ENCODE data around the gene NANOG.
"Not testable (repeated sequence)": the region's sequence is repeated elsewhere in the genome, so short reads cannot be mapped to it uniquely, and the experiment has no call there.

NANOG gene

DNA sequence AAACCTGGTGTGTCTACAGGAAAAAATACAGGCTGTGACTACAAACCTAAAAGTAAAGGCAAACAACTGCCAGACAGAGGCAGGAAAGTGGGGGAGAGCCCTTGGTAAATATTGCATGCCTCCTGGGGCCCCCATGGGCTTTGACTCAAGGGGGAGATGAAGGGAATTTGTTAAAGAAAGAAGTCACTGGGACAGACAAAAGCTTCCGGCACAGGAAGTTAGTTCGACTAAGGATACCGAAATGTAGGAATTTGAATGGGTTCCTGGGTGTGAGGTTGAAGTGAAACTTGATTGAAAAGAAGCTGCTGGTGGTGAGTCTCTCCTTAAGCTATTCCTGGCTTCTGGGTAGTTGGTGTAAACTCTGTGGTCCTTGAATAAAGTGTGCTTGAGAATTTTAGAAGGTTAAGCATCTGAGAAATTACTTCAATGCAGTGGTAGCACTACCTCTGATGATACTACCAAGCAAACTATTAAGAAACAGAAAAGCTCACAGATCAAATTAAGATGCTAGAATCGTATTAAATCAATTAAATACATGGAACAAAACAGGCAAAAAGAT is 9.6 kb downstream of the NANOG start:
- H3K4me1 ChIP-seq (ENCODE audit: control extremely low read depth in 1 of 4, control insufficient read depth in 4 of 4, insufficient read depth in 4 of 4, low read length in 3 of 4); H3K36me3 ChIP-seq (ENCODE audit: control insufficient read depth in 4 of 4, insufficient read depth in 4 of 4, low read length in 3 of 4); H3K4me3 ChIP-seq (ENCODE audit: control insufficient read depth in 1 of 7, extremely low read depth in 1 of 7, insufficient read depth in 4 of 7, low read depth in 2 of 7, low read length in 6 of 7); DNase-seq; H3K27me3 ChIP-seq (replicated peaks in 2 of 5; ENCODE audit: control insufficient read depth in 4 of 5, insufficient read depth in 5 of 5, low read length in 4 of 5); POLR2A ChIA-PET; H3K9me3 ChIP-seq (ENCODE audit: control extremely low read depth in 1 of 5, control insufficient read depth in 4 of 5, insufficient read depth in 2 of 5, low read depth in 1 of 5, low read length in 4 of 5); H3K27ac ChIP-seq (ENCODE audit: insufficient read depth in 1 of 2, low read depth in 1 of 2, low read length in 2 of 2, poor library complexity in 1 of 2, severe bottlenecking in 2 of 2): not testable (repeated sequence)
- CTCF ChIA-PET: interaction anchor here (0.6 kb wide), 1 partner anchor 132 kb away, joined by 3 read pairs; no protein-coding TSS in a partner anchor
- no CpG with 5 or more reads among the region's 4 CpGs for WGBS (ENCODE audit: insufficient coverage)

DNA sequence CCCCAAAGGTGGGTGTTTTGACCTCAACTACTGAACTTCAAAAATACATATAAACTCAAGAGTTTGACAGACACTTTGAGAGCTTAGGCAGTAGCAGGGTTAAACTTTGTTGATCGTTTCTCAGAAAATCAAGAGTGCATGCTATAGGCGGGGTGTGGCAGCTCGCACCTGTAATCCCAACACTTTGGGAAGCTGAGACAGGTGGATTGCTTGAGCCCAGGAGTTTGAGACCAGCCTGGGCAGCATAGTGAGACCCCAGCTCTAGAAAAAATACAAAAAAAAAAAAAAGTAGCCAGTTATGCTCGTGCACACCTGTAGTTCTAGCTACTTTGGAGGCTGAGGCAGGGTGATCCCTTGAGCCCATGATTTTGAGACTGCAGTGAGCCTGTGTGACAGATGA is 12.3 kb downstream of the NANOG start:
- H3K4me1 ChIP-seq (ENCODE audit: control extremely low read depth in 1 of 4, control insufficient read depth in 4 of 4, insufficient read depth in 4 of 4, low read length in 3 of 4): peaks cover 0 to 2% (median 2%) of the 10 kb centered on the region in 4 experiments
- H3K36me3 ChIP-seq (ENCODE audit: control insufficient read depth in 4 of 4, insufficient read depth in 4 of 4, low read length in 3 of 4): no peaks in the 10 kb centered on the region
- H3K27ac ChIP-seq (ENCODE audit: insufficient read depth in 1 of 2, low read depth in 1 of 2, low read length in 2 of 2, poor library complexity in 1 of 2, severe bottlenecking in 2 of 2): no peak overlapping the region
- WGBS (ENCODE audit: insufficient coverage): 100% methylated on average over 3 of the region's 4 CpGs
- H3K27me3 ChIP-seq (replicated peaks in 2 of 5; ENCODE audit: control insufficient read depth in 4 of 5, insufficient read depth in 5 of 5, low read length in 4 of 5): no peaks in the 10 kb centered on the region
- no peaks in the 10 kb centered on the region for H3K9me3 ChIP-seq (ENCODE audit: control extremely low read depth in 1 of 5, control insufficient read depth in 4 of 5, insufficient read depth in 2 of 5, low read depth in 1 of 5, low read length in 4 of 5)
- no peak overlapping the region for H3K4me3 ChIP-seq (ENCODE audit: control insufficient read depth in 1 of 7, extremely low read depth in 1 of 7, insufficient read depth in 4 of 7, low read depth in 2 of 7, low read length in 6 of 7)
- POLR2A ChIA-PET: no interaction called here
- no peak for DNase-seq
- CTCF ChIA-PET: interaction anchor here (0.8 to 1.6 kb wide), 4 partner anchors 28 to 156 kb away, joined by 3 to 4 read pairs (median 3); no protein-coding TSS in a partner anchor

DNA sequence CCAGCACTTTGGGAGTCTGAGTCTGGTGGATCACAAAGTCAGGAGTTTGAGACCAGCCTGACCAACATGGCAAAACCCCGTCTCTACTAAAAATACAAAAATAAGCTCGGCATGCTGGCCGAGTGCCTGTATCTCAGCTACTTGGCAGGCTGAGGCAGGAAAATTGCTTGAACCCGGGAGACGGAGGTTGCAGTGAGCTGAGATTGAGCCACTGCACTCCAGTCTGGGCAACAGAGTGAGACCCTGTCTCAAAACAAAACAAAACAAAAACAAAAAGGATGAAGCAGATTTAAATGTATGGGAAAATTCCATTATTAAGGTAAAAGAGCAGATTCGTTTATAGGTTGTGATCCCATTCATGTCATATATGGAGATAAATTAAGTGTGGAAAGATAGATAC is 17.1 kb downstream of the NANOG start:
- H3K4me1 ChIP-seq (ENCODE audit: control extremely low read depth in 1 of 4, control insufficient read depth in 4 of 4, insufficient read depth in 4 of 4, low read length in 3 of 4); H3K27ac ChIP-seq (ENCODE audit: insufficient read depth in 1 of 2, low read depth in 1 of 2, low read length in 2 of 2, poor library complexity in 1 of 2, severe bottlenecking in 2 of 2); H3K4me3 ChIP-seq (ENCODE audit: control insufficient read depth in 1 of 7, extremely low read depth in 1 of 7, insufficient read depth in 4 of 7, low read depth in 2 of 7, low read length in 6 of 7); H3K27me3 ChIP-seq (replicated peaks in 2 of 5; ENCODE audit: control insufficient read depth in 4 of 5, insufficient read depth in 5 of 5, low read length in 4 of 5); POLR2A ChIA-PET; DNase-seq; H3K36me3 ChIP-seq (ENCODE audit: control insufficient read depth in 4 of 4, insufficient read depth in 4 of 4, low read length in 3 of 4); H3K9me3 ChIP-seq (ENCODE audit: control extremely low read depth in 1 of 5, control insufficient read depth in 4 of 5, insufficient read depth in 2 of 5, low read depth in 1 of 5, low read length in 4 of 5): not testable (repeated sequence)
- WGBS (ENCODE audit: insufficient coverage): no CpG with 5 or more reads among the region's 6 CpGs
- CTCF ChIA-PET: interaction anchor here (0.6 to 3.1 kb wide), 25 partner anchors 9 to 187 kb away, joined by 3 to 21 read pairs (median 4); partner anchors contain the start of gene NANOGNB

DNA sequence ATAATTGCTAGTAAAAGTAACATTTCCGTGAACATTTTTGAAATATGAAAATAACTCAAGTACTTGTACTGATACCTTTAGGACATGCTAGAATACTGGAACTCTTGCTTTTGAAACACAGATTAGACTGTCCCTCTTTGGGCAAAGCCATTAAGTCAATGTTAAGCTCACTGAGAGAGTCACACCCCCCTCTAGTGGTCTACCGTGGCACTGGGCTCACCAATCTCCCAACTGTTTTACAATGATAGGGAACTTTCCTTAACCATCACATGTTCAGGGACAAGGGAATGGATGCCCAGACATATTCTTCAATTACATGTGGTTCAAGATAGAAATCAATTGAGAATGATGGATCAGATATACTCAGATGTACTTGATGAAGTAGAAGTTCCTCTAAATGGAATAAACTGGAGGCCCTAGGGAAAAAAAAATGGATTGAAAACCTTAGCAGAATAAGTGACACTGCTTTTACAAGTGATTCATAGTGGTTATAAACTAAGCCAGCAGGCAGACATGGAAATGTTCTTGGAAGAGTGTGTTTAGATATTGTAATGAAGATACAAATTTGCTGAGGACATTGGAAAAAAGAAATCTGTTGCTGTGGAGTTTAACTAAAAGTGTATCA is 17.8 kb downstream of the NANOG start:
- peak; percentile 74 to 81 (median 75) for DNase-seq
- Histone ChIP-seq H3K4me1 (ENCODE audit: control extremely low read depth in 1 of 4, control insufficient read depth in 4 of 4, insufficient read depth in 4 of 4, low read length in 3 of 4) (peaks cover 4 to 12% (median 6%) of the 10 kb centered on the region in 4 experiments), H3K27ac (ENCODE audit: insufficient read depth in 1 of 2, low read depth in 1 of 2, low read length in 2 of 2, poor library complexity in 1 of 2, severe bottlenecking in 2 of 2) (no peak overlapping the region), H3K9me3 (ENCODE audit: control extremely low read depth in 1 of 5, control insufficient read depth in 4 of 5, insufficient read depth in 2 of 5, low read depth in 1 of 5, low read length in 4 of 5) (no peaks in the 10 kb centered on the region), H3K27me3 (replicated peaks in 2 of 5; ENCODE audit: control insufficient read depth in 4 of 5, insufficient read depth in 5 of 5, low read length in 4 of 5) (no peaks in the 10 kb centered on the region), H3K4me3 (ENCODE audit: control insufficient read depth in 1 of 7, extremely low read depth in 1 of 7, insufficient read depth in 4 of 7, low read depth in 2 of 7, low read length in 6 of 7) (no peak overlapping the region), H3K36me3 (ENCODE audit: control insufficient read depth in 4 of 4, insufficient read depth in 4 of 4, low read length in 3 of 4) (no peaks in the 10 kb centered on the region)
- CTCF ChIA-PET: interaction anchor here (0.6 to 3.1 kb wide), 20 partner anchors 11 to 164 kb away, joined by 3 to 21 read pairs (median 4); no protein-coding TSS in a partner anchor
- POLR2A ChIA-PET: no interaction called here
- 10% methylated on average over 2 of the region's 2 CpGs for WGBS (ENCODE audit: insufficient coverage)

DNA sequence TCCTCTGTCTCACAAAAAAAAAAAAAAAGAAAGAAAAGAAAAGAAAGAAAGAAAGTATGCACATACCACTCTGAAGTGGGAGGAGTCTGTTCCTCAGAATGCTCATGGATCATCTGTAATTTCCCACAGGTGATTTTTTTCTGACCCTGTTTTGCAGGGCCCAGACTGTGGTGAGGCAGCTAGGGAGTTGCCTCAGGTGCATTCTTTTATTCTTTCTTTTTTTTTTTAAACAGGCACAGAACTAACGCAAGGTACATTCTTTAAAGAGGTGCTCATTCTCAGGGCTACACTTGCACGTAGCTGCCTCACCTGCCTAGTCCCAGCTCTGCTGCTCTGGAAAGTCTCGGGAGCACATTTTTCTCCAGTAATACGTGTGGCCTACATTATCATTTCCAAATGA is 36.6 kb downstream of the NANOG start:
- H3K27ac ChIP-seq (ENCODE audit: insufficient read depth in 1 of 2, low read depth in 1 of 2, low read length in 2 of 2, poor library complexity in 1 of 2, severe bottlenecking in 2 of 2); H3K4me1 ChIP-seq (ENCODE audit: control extremely low read depth in 1 of 4, control insufficient read depth in 4 of 4, insufficient read depth in 4 of 4, low read length in 3 of 4); DNase-seq; CTCF ChIA-PET; H3K9me3 ChIP-seq (ENCODE audit: control extremely low read depth in 1 of 5, control insufficient read depth in 4 of 5, insufficient read depth in 2 of 5, low read depth in 1 of 5, low read length in 4 of 5); H3K4me3 ChIP-seq (ENCODE audit: control insufficient read depth in 1 of 7, extremely low read depth in 1 of 7, insufficient read depth in 4 of 7, low read depth in 2 of 7, low read length in 6 of 7); H3K27me3 ChIP-seq (replicated peaks in 2 of 5; ENCODE audit: control insufficient read depth in 4 of 5, insufficient read depth in 5 of 5, low read length in 4 of 5); H3K36me3 ChIP-seq (ENCODE audit: control insufficient read depth in 4 of 4, insufficient read depth in 4 of 4, low read length in 3 of 4): not testable (repeated sequence)
- no CpG with 5 or more reads among the region's 4 CpGs for WGBS (ENCODE audit: insufficient coverage)
- POLR2A ChIA-PET: interaction anchor here (0.6 kb wide), 1 partner anchor 655 kb away, joined by 3 read pairs; no protein-coding TSS in a partner anchor

DNA sequence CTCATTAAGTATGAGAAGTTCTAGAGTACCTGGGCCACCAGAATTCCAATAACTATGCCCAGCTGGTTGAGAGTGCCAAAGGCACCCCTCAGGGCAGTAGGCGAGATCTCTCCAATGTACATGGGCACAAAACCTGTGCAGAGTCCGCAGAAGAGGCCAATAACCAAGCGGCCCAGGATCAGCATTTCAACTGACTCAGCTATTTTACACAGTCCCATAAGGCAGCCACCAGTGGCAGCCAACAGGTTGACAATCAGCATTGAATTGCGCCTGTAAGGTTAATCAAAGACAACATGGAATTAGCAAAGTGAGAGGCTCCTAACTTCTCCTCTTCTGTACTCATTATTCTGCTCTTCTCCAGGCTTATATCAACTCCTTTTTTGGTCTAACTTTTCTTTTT is 40.5 kb downstream of the NANOG start:
- H3K4me1 ChIP-seq (ENCODE audit: control extremely low read depth in 1 of 4, control insufficient read depth in 4 of 4, insufficient read depth in 4 of 4, low read length in 3 of 4); DNase-seq; H3K27me3 ChIP-seq (replicated peaks in 2 of 5; ENCODE audit: control insufficient read depth in 4 of 5, insufficient read depth in 5 of 5, low read length in 4 of 5); H3K36me3 ChIP-seq (ENCODE audit: control insufficient read depth in 4 of 4, insufficient read depth in 4 of 4, low read length in 3 of 4); H3K9me3 ChIP-seq (ENCODE audit: control extremely low read depth in 1 of 5, control insufficient read depth in 4 of 5, insufficient read depth in 2 of 5, low read depth in 1 of 5, low read length in 4 of 5); H3K4me3 ChIP-seq (ENCODE audit: control insufficient read depth in 1 of 7, extremely low read depth in 1 of 7, insufficient read depth in 4 of 7, low read depth in 2 of 7, low read length in 6 of 7); H3K27ac ChIP-seq (ENCODE audit: insufficient read depth in 1 of 2, low read depth in 1 of 2, low read length in 2 of 2, poor library complexity in 1 of 2, severe bottlenecking in 2 of 2); POLR2A ChIA-PET: not testable (repeated sequence)
- CTCF ChIA-PET: interaction anchor here (0.8 to 1.1 kb wide), 2 partner anchors 28 to 164 kb away, joined by 3 read pairs; no protein-coding TSS in a partner anchor
- WGBS (ENCODE audit: insufficient coverage): 95% methylated on average over 3 of the region's 4 CpGs

DNA sequence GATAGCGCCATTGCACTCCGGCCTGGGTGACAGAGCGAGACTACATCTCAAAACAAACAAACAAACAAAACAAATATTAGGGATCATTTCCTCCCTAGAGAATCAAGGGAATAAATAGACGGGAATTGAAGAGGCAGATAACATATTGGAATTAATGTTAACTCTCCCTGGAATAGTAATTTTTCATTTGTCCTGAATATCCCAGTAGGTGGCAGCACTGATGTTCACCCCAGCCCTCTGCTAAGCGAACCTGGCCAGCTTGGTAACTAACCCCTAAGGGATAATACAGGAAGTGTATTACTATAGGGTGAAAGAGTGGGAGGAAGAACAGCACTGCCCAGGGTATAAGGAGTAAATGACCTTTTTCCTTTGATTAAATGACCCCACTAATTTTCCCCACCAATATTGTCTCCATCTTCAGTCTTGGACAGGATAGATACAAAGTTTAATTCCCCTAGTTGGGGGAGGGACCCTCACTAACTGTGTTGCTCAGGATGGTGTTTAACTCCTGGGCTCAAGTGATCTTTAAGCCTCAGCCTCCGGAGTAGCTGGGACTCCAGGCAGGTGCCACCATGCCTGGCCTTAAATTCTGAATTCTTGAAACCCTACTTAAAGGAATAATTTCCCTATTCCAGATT is 43.0 kb downstream of the NANOG start:
- CTCF ChIA-PET: interaction anchor here (0.7 to 1.7 kb wide), 7 partner anchors 10 to 180 kb away, joined by 3 to 5 read pairs (median 3); no protein-coding TSS in a partner anchor
- H3K4me1 ChIP-seq (ENCODE audit: control extremely low read depth in 1 of 4, control insufficient read depth in 4 of 4, insufficient read depth in 4 of 4, low read length in 3 of 4): peaks cover 0 to 4% (median under 1%) of the 10 kb centered on the region in 4 experiments
- DNase-seq: peak; percentile 65 to 78 (median 69)
- no peaks in the 10 kb centered on the region for H3K36me3 ChIP-seq (ENCODE audit: control insufficient read depth in 4 of 4, insufficient read depth in 4 of 4, low read length in 3 of 4)
- H3K27me3 ChIP-seq (replicated peaks in 2 of 5; ENCODE audit: control insufficient read depth in 4 of 5, insufficient read depth in 5 of 5, low read length in 4 of 5): no peaks in the 10 kb centered on the region
- no peak overlapping the region for H3K4me3 ChIP-seq (ENCODE audit: control insufficient read depth in 1 of 7, extremely low read depth in 1 of 7, insufficient read depth in 4 of 7, low read depth in 2 of 7, low read length in 6 of 7)
- H3K27ac ChIP-seq (ENCODE audit: insufficient read depth in 1 of 2, low read depth in 1 of 2, low read length in 2 of 2, poor library complexity in 1 of 2, severe bottlenecking in 2 of 2): no peak overlapping the region
- no CpG with 5 or more reads among the region's 6 CpGs for WGBS (ENCODE audit: insufficient coverage)
- POLR2A ChIA-PET: no interaction called here
- H3K9me3 ChIP-seq (ENCODE audit: control extremely low read depth in 1 of 5, control insufficient read depth in 4 of 5, insufficient read depth in 2 of 5, low read depth in 1 of 5, low read length in 4 of 5): no peaks in the 10 kb centered on the region
